Measurements from ENCODE around the gene MS4A8.

GRCh38 chr11:60750911-60751310, 51.5 kb downstream of the MS4A8 start:
- TF ChIP-seq, protein P1, sequence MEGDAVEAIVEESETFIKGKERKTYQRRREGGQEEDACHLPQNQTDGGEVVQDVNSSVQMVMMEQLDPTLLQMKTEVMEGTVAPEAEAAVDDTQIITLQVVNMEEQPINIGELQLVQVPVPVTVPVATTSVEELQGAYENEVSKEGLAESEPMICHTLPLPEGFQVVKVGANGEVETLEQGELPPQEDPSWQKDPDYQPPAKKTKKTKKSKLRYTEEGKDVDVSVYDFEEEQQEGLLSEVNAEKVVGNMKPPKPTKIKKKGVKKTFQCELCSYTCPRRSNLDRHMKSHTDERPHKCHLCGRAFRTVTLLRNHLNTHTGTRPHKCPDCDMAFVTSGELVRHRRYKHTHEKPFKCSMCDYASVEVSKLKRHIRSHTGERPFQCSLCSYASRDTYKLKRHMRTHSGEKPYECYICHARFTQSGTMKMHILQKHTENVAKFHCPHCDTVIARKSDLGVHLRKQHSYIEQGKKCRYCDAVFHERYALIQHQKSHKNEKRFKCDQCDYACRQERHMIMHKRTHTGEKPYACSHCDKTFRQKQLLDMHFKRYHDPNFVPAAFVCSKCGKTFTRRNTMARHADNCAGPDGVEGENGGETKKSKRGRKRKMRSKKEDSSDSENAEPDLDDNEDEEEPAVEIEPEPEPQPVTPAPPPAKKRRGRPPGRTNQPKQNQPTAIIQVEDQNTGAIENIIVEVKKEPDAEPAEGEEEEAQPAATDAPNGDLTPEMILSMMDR (IDR thresholded peaks at IDR 0.05), result no peak
- TF ChIP-seq POLR2AphosphoS5 (IDR thresholded peaks at IDR 0.05; ENCODE audit: insufficient read depth in 1 of 2, low read depth in 1 of 2) (no peak), POLR2A (IDR thresholded peaks at IDR 0.05) (no peak)
